ENCODE data around the gene PTPN7.

PTPN7 gene

DNA sequence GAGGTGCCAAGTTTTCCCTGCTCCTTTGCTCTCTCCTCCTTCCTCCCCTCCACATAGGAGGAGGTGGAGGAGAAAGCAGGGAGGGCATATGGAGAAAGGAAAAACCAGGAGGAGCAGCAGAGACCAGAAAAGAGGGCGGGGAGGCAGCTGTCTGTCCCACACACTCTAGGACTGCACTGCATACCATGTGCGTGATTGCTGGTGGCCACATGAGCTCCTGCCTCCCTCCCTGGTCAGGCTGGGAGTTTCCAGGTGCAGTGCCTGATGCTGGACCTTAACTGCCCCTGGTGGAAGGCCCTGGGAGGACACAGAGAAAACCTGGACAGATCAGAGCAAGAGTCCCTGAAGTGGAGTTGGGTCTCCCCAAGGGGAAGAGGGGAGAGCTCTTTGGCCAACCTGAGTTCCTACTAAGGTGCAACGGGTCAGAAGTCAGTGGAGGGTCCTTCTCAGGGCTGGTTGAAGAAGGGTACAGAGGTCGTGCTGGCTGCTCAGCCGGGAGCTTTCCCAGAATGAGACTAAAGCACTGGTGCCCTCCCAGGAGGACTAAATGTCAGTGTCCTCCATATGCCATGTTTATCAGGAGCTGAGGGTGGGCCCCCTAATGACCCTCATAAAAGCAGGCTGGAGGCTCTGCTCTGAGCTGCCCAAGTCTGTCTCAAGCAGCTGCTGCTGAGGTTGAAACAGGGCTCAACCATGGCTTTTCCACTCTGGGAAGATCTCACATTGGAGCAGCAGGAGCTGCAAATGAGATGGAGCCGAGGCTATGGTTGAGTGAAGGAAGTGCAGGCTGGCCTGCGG is 29.7 kb upstream of the PTPN7 start:
- Histone ChIP-seq H3K36me3 (ENCODE audit: control insufficient read depth in 4 of 4, insufficient read depth in 4 of 4, low read length in 3 of 4) (no peaks in the 10 kb centered on the region), H3K27me3 (replicated peaks in 2 of 5; ENCODE audit: control insufficient read depth in 4 of 5, insufficient read depth in 5 of 5, low read length in 4 of 5) (peaks cover 0 to 22% (median 12%) of the 10 kb centered on the region in 5 experiments), H3K4me1 (ENCODE audit: control extremely low read depth in 1 of 4, control insufficient read depth in 4 of 4, insufficient read depth in 4 of 4, low read length in 3 of 4) (peaks cover 0 to 13% (median 9%) of the 10 kb centered on the region in 4 experiments), H3K4me3 (ENCODE audit: control insufficient read depth in 1 of 7, extremely low read depth in 1 of 7, insufficient read depth in 4 of 7, low read depth in 2 of 7, low read length in 6 of 7) (no peak overlapping the region), H3K9me3 (ENCODE audit: control extremely low read depth in 1 of 5, control insufficient read depth in 4 of 5, insufficient read depth in 2 of 5, low read depth in 1 of 5, low read length in 4 of 5) (no peaks in the 10 kb centered on the region), H3K27ac (ENCODE audit: insufficient read depth in 1 of 2, low read depth in 1 of 2, low read length in 2 of 2, poor library complexity in 1 of 2, severe bottlenecking in 2 of 2) (no peak overlapping the region)
- 88% methylated on average over 4 of the region's 7 CpGs for WGBS (ENCODE audit: insufficient coverage)
- CTCF ChIA-PET, result interaction anchor here (0.7 to 10.1 kb wide), 23 partner anchors 8 to 536 kb away, joined by 3 to 119 read pairs (median 4); partner anchors contain the start of gene PTPN7
- DNase-seq, result no peak
- POLR2A ChIA-PET, result interaction anchor here (0.6 kb wide), 1 partner anchor 534 kb away, joined by 4 read pairs; no protein-coding TSS in a partner anchor

DNA sequence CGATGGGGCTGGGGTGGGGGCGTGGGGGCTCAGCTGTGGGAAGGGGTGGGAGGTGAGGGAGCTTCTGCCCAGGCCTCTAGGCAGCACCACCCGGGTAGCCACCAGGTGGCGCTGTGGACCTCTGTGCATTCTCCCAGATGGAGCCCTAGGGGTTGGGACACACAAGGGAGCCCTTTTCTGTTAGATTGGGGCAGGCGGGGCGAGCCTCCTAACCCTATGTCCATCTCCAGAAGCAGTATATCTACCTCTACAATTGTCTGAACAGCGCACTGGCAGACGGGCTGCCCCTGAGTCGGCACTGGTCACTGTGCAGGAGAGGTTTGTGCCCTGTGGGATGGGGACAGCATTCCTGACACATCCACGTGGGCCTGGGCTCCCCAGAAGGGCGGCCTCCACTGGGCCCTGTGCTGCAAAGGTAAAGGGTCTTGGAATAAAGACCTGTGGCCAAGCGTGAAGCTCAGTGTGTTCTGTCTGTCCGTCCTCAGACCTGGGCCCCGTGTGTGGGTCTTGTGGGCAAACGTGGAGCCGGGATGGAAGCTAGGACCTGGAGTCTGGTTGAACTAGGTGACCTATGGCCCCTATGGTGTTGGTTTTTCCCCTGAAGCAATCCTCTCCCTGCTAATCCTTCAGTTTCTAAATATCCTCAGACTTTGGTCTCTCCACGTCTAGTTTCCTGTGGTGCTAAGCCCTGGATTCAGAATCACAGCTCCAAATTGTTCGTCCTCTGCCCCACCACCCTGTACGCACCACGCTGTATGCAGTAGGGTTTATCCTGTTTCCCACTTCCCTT is 28.8 kb upstream of the PTPN7 start:
- Histone ChIP-seq H3K4me1 (ENCODE audit: control extremely low read depth in 1 of 4, control insufficient read depth in 4 of 4, insufficient read depth in 4 of 4, low read length in 3 of 4) (peaks cover 0 to 15% (median 10%) of the 10 kb centered on the region in 4 experiments), H3K4me3 (ENCODE audit: control insufficient read depth in 1 of 7, extremely low read depth in 1 of 7, insufficient read depth in 4 of 7, low read depth in 2 of 7, low read length in 6 of 7) (no peak overlapping the region), H3K9me3 (ENCODE audit: control extremely low read depth in 1 of 5, control insufficient read depth in 4 of 5, insufficient read depth in 2 of 5, low read depth in 1 of 5, low read length in 4 of 5) (no peaks in the 10 kb centered on the region), H3K36me3 (ENCODE audit: control insufficient read depth in 4 of 4, insufficient read depth in 4 of 4, low read length in 3 of 4) (no peaks in the 10 kb centered on the region), H3K27ac (ENCODE audit: insufficient read depth in 1 of 2, low read depth in 1 of 2, low read length in 2 of 2, poor library complexity in 1 of 2, severe bottlenecking in 2 of 2) (no peak overlapping the region), H3K27me3 (replicated peaks in 2 of 5; ENCODE audit: control insufficient read depth in 4 of 5, insufficient read depth in 5 of 5, low read length in 4 of 5) (peaks cover 0 to 14% (median 8%) of the 10 kb centered on the region in 5 experiments)
- CTCF ChIA-PET, result interaction anchor here (0.7 to 10.1 kb wide), 23 partner anchors 8 to 537 kb away, joined by 3 to 119 read pairs (median 4); partner anchors contain the start of gene PTPN7
- 63% methylated on average over 12 of the region's 20 CpGs for WGBS (ENCODE audit: insufficient coverage)
- DNase-seq, result peak; percentile 60 to 80 (median 72)
- POLR2A ChIA-PET, result interaction anchor here (0.6 kb wide), 1 partner anchor 535 kb away, joined by 4 read pairs; no protein-coding TSS in a partner anchor

DNA sequence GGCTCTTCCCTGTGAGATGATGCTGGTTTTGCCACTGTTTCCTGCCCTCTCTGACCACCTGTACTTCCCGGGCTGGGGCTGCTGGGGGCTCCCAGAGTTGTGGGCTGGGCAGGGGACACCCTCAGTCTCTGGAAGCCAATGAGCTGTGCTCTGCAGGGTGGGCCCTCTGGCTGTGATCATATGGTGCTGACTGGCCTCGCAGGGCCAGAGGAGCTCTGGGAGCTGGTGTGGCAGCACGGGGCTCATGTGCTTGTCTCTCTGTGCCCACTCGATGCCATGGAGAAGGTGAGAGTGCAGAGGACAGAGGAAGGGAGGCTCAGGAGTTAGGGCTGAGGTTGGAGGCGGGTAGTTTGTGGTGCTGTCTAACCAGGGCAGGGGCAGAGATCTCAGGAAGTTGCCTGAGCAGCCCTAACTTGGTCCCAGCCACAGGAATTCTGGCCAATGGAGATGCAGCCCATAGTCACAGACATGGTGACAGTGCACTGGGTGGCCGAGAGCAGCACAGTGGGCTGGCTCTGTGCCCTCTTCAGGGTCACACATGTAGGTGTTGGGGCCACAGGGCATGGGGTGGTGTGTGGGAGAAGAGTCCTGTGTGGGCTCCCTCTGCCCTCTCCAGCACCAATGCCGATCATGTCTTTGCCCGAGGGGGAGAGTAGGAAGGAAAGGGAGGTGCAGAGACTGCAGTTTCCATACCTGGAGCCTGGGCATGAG is 27.4 kb upstream of the PTPN7 start:
- no peak overlapping the region for H3K4me3 ChIP-seq (ENCODE audit: control insufficient read depth in 1 of 7, extremely low read depth in 1 of 7, insufficient read depth in 4 of 7, low read depth in 2 of 7, low read length in 6 of 7)
- 90% methylated on average over 3 of the region's 8 CpGs for WGBS (ENCODE audit: insufficient coverage)
- no peaks in the 10 kb centered on the region for H3K36me3 ChIP-seq (ENCODE audit: control insufficient read depth in 4 of 4, insufficient read depth in 4 of 4, low read length in 3 of 4)
- DNase-seq, result no peak
- H3K27ac ChIP-seq (ENCODE audit: insufficient read depth in 1 of 2, low read depth in 1 of 2, low read length in 2 of 2, poor library complexity in 1 of 2, severe bottlenecking in 2 of 2), result no peak overlapping the region
- H3K4me1 ChIP-seq (ENCODE audit: control extremely low read depth in 1 of 4, control insufficient read depth in 4 of 4, insufficient read depth in 4 of 4, low read length in 3 of 4), result peaks cover 0 to 3% (median 1%) of the 10 kb centered on the region in 4 experiments
- CTCF ChIA-PET, result interaction anchor here (1.0 to 10.1 kb wide), 11 partner anchors 8 to 129 kb away, joined by 3 to 119 read pairs (median 8); partner anchors contain the start of gene PTPN7
- POLR2A ChIA-PET, result no interaction called here
- peaks cover 0 to under 1% (median under 1%) of the 10 kb centered on the region in 5 experiments for H3K27me3 ChIP-seq (replicated peaks in 2 of 5; ENCODE audit: control insufficient read depth in 4 of 5, insufficient read depth in 5 of 5, low read length in 4 of 5)
- no peaks in the 10 kb centered on the region for H3K9me3 ChIP-seq (ENCODE audit: control extremely low read depth in 1 of 5, control insufficient read depth in 4 of 5, insufficient read depth in 2 of 5, low read depth in 1 of 5, low read length in 4 of 5)

DNA sequence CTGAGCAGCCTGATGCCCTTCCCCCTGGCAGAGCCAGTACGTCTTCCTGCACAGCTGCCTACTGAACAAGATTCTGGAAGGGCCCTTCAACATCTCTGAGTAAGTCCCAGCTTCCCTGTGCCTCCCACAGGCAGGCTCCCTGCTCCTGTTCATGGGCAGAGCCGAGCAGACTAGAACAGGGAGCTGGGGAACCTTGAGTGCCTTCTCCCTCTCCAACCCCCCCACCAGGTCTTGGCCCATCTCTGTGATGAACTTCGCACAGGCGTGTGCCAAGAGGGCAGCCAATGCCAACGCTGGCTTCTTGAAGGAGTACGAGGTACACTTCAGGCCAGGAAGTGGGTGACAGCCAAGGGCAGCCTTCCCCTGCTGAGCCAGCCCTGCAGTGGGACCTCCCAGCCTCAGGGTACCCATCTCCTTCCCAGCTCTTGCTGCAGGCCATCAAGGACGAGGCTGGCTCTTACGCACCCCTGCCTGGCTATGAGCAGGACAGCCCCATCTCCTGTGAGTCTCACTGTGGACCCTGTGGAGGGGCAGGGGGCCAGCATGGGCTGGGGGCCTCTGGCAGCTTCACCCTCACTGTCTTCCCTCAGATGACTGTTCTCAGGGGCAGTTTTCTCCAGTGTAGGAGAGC is 26.8 kb upstream of the PTPN7 start:
- Histone ChIP-seq H3K27ac (ENCODE audit: insufficient read depth in 1 of 2, low read depth in 1 of 2, low read length in 2 of 2, poor library complexity in 1 of 2, severe bottlenecking in 2 of 2) (no peak overlapping the region), H3K9me3 (ENCODE audit: control extremely low read depth in 1 of 5, control insufficient read depth in 4 of 5, insufficient read depth in 2 of 5, low read depth in 1 of 5, low read length in 4 of 5) (no peaks in the 10 kb centered on the region), H3K36me3 (ENCODE audit: control insufficient read depth in 4 of 4, insufficient read depth in 4 of 4, low read length in 3 of 4) (no peaks in the 10 kb centered on the region), H3K27me3 (replicated peaks in 2 of 5; ENCODE audit: control insufficient read depth in 4 of 5, insufficient read depth in 5 of 5, low read length in 4 of 5) (no peaks in the 10 kb centered on the region), H3K4me1 (ENCODE audit: control extremely low read depth in 1 of 4, control insufficient read depth in 4 of 4, insufficient read depth in 4 of 4, low read length in 3 of 4) (peaks cover 0 to 3% (median 1%) of the 10 kb centered on the region in 4 experiments), H3K4me3 (ENCODE audit: control insufficient read depth in 1 of 7, extremely low read depth in 1 of 7, insufficient read depth in 4 of 7, low read depth in 2 of 7, low read length in 6 of 7) (no peak overlapping the region)
- no peak for DNase-seq
- ChIA-PET CTCF (interaction anchor here (0.7 to 10.1 kb wide), 14 partner anchors 8 to 536 kb away, joined by 3 to 119 read pairs (median 6); partner anchors contain the start of gene PTPN7), POLR2A (no interaction called here)
- 73% methylated on average over 5 of the region's 8 CpGs for WGBS (ENCODE audit: insufficient coverage)

DNA sequence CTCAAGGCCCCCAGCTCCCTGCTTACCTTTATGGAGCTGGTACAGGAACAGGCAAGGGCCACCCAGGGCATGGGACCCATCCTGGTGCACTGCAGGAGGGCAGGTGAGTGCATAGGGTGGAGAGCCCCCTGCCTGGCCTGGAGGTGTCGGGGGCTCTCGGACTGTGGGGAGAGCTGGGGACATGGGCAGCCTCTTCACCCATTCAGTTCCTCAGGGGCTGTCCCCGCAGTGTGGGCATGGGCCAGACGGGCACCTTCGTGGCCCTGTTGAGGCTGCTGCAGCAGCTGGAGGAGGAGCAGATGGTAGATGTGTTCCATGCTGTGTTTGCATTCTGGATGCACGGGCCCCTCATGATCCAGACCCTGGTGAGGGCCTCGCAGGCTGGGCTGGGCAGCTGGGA is 25.9 kb upstream of the PTPN7 start:
- Histone ChIP-seq H3K27me3 (replicated peaks in 2 of 5; ENCODE audit: control insufficient read depth in 4 of 5, insufficient read depth in 5 of 5, low read length in 4 of 5) (no peaks in the 10 kb centered on the region), H3K36me3 (ENCODE audit: control insufficient read depth in 4 of 4, insufficient read depth in 4 of 4, low read length in 3 of 4) (no peaks in the 10 kb centered on the region), H3K27ac (ENCODE audit: insufficient read depth in 1 of 2, low read depth in 1 of 2, low read length in 2 of 2, poor library complexity in 1 of 2, severe bottlenecking in 2 of 2) (no peak overlapping the region), H3K4me1 (ENCODE audit: control extremely low read depth in 1 of 4, control insufficient read depth in 4 of 4, insufficient read depth in 4 of 4, low read length in 3 of 4) (peaks cover 0 to 3% (median 1%) of the 10 kb centered on the region in 4 experiments), H3K4me3 (ENCODE audit: control insufficient read depth in 1 of 7, extremely low read depth in 1 of 7, insufficient read depth in 4 of 7, low read depth in 2 of 7, low read length in 6 of 7) (no peak overlapping the region), H3K9me3 (ENCODE audit: control extremely low read depth in 1 of 5, control insufficient read depth in 4 of 5, insufficient read depth in 2 of 5, low read depth in 1 of 5, low read length in 4 of 5) (no peaks in the 10 kb centered on the region)
- CTCF ChIA-PET, result interaction anchor here (0.7 to 10.1 kb wide), 17 partner anchors 9 to 537 kb away, joined by 3 to 119 read pairs (median 5); partner anchors contain the start of gene PTPN7
- 91% methylated on average over 3 of the region's 7 CpGs for WGBS (ENCODE audit: insufficient coverage)
- POLR2A ChIA-PET, result no interaction called here
- DNase-seq, result no peak

DNA sequence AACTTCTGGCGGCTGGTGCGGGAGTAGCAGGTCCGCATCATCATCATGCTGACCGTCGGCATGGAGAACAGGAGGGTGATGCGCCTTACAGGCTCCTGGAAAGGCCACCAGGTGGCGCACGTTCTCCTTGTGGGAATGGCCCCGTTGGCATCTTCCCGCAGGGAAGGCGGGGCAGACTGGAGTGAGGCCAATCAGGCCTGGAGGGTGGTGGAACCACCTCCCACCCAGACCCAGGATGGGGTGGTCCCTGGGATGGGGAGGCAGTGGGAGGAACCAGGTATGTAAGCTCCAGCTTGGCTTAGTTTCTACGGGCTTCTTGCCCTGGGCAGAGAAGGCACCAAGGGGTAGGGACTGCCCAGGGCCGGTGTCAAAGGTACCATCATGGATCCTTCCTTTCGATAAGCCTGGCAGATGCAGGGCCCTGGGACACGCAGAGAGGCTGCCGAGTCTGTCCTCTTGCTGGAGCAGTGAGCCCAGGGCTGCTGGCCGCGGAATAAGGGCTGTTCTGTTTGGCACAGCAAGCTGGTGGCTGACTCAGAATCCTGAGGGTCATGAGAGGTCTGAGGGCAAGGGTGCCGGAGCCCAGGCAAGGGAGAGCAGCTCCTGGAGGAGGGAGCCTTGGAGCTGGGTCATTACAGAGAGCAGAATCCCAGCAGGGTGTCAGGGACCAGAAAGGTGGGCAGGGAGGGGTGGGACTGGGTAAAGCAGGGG is 24.5 kb upstream of the PTPN7 start:
- Histone ChIP-seq H3K36me3 (ENCODE audit: control insufficient read depth in 4 of 4, insufficient read depth in 4 of 4, low read length in 3 of 4) (no peaks in the 10 kb centered on the region), H3K27ac (ENCODE audit: insufficient read depth in 1 of 2, low read depth in 1 of 2, low read length in 2 of 2, poor library complexity in 1 of 2, severe bottlenecking in 2 of 2) (no peak overlapping the region), H3K4me1 (ENCODE audit: control extremely low read depth in 1 of 4, control insufficient read depth in 4 of 4, insufficient read depth in 4 of 4, low read length in 3 of 4) (peaks cover 0 to 3% (median 1%) of the 10 kb centered on the region in 4 experiments), H3K9me3 (ENCODE audit: control extremely low read depth in 1 of 5, control insufficient read depth in 4 of 5, insufficient read depth in 2 of 5, low read depth in 1 of 5, low read length in 4 of 5) (no peaks in the 10 kb centered on the region), H3K4me3 (ENCODE audit: control insufficient read depth in 1 of 7, extremely low read depth in 1 of 7, insufficient read depth in 4 of 7, low read depth in 2 of 7, low read length in 6 of 7) (no peak overlapping the region), H3K27me3 (replicated peaks in 2 of 5; ENCODE audit: control insufficient read depth in 4 of 5, insufficient read depth in 5 of 5, low read length in 4 of 5) (no peaks in the 10 kb centered on the region)
- ChIA-PET CTCF (interaction anchor here (0.8 to 10.1 kb wide), 18 partner anchors 8 to 143 kb away, joined by 3 to 119 read pairs (median 4); partner anchors contain the start of gene PTPN7), POLR2A (no interaction called here)
- 29% methylated on average over 15 of the region's 19 CpGs for whole genome bisulfite sequencing (ENCODE audit: insufficient coverage)
- peak; percentile 82 to 87 (median 86) for DNase-seq

Measured in common myeloid progenitor, CD34-positive (primary cell).